Liver (tissue), 9 donors: Measurements from ENCODE around the gene KDM4C. TPM values are rescaled to one million over a fixed set of nuclear protein-coding genes. Genes with fewer than 3 reads are reported as not detected.

Source experiments
- DNase-seq: peaks from one replicate; pipeline ENCODE4 v3.0.0-alpha.2; 2017; ENCODE audit warnings: low spot score
- H3K27ac ChIP-seq, 2 donors: one replicate each; pipeline ENCODE4 v1.7.0; 2013; ENCODE audit warnings: inconsistent platforms in 2 of 2, low read length in 2 of 2, control low read depth in 1 of 2, low read depth in 1 of 2, mild to moderate bottlenecking in 1 of 2
- H3K27me3 ChIP-seq, 4 donors: one replicate each; pipeline versions ENCODE4 v1.6.1 to v1.7.0; 2013; ENCODE audit warnings: low read length in 3 of 4, inconsistent platforms in 1 of 4, mild to moderate bottlenecking in 1 of 4, moderate library complexity in 1 of 4; ENCODE audit not compliant: control insufficient read depth in 4 of 4, insufficient read depth in 4 of 4
- H3K36me3 ChIP-seq, 4 donors: one replicate each; pipeline versions ENCODE4 v1.6.1 to v1.7.0; 2013; ENCODE audit warnings: low read length in 3 of 4, mild to moderate bottlenecking in 3 of 4, low read depth in 1 of 4, moderate library complexity in 1 of 4; ENCODE audit not compliant: control insufficient read depth in 4 of 4, insufficient read depth in 3 of 4
- H3K4me1 ChIP-seq, 4 donors: one replicate each; pipeline versions ENCODE4 v1.6.1 to v1.7.0; 2013; ENCODE audit warnings: low read length in 3 of 4, mild to moderate bottlenecking in 3 of 4, moderate library complexity in 1 of 4; ENCODE audit not compliant: control insufficient read depth in 4 of 4, insufficient read depth in 4 of 4
- H3K4me3 ChIP-seq, 3 donors: one replicate each; pipeline versions ENCODE4 v1.6.1 to v1.7.0; 2013; ENCODE audit warnings: low read length in 3 of 3, control low read depth in 1 of 3, low read depth in 1 of 3, mild to moderate bottlenecking in 1 of 3
- H3K9ac ChIP-seq, 2 donors: one replicate each; pipeline ENCODE4 v1.7.0; 2013; ENCODE audit warnings: low read length in 2 of 2, mild to moderate bottlenecking in 2 of 2, moderate library complexity in 2 of 2, control low read depth in 1 of 2, low read depth in 1 of 2
- H3K9me3 ChIP-seq, 4 donors: one replicate each; pipeline versions ENCODE4 v1.6.1 to v1.7.0; 2013; ENCODE audit warnings: low read length in 3 of 4; ENCODE audit not compliant: control insufficient read depth in 4 of 4
- EGR1 ChIP-seq, 2 donors: IDR thresholded peaks; 2 replicates each; pipeline ENCODE4 v1.6.1; 2016 to 2018; ENCODE audit warnings: antibody characterized with exemption in 2 of 2, low read depth in 2 of 2
- FOXA1 ChIP-seq: IDR thresholded peaks from 2 replicates; pipeline ENCODE4 v1.6.1; 2016; ENCODE audit warnings: antibody characterized with exemption
- FOXA2 ChIP-seq: IDR thresholded peaks from 2 replicates; pipeline ENCODE4 v1.6.1; 2016; ENCODE audit warnings: antibody characterized with exemption
- HNF4A ChIP-seq, 2 donors: conservative IDR thresholded peaks; 2 replicates each; pipeline ENCODE4 v1.6.1; 2016; ENCODE audit warnings: antibody characterized with exemption in 2 of 2, mild to moderate bottlenecking in 2 of 2
- HNF4G ChIP-seq: IDR thresholded peaks from 2 replicates; pipeline ENCODE4 v1.6.1; 2016; ENCODE audit warnings: antibody characterized with exemption
- JUND ChIP-seq, 2 donors: IDR thresholded peaks; 2 replicates each; pipeline ENCODE4 v1.6.1; 2016; ENCODE audit warnings: antibody characterized with exemption in 2 of 2
- NR2F2 ChIP-seq: IDR thresholded peaks from 2 replicates; pipeline ENCODE4 v1.6.1; 2016; ENCODE audit warnings: antibody characterized with exemption
- RAD21 ChIP-seq, 2 donors: IDR thresholded peaks; 2 replicates each; pipeline ENCODE4 v1.6.1; 2016; ENCODE audit warnings: antibody characterized with exemption in 2 of 2, mild to moderate bottlenecking in 2 of 2
- SP1 ChIP-seq: IDR thresholded peaks from 2 replicates; pipeline ENCODE4 v1.6.1; 2018; ENCODE audit warnings: antibody characterized with exemption, mild to moderate bottlenecking
- TAF1 ChIP-seq: conservative IDR thresholded peaks from 2 replicates; pipeline ENCODE4 v1.6.1; 2016; ENCODE audit warnings: antibody characterized with exemption, mild to moderate bottlenecking
- WGBS: extraction: QIAGEN DNeasy Blood & Tissue Kit; methylation state at CpG from one replicate; pipeline ENCODE4 v1.1.7; 2013; 5-methylcytosine and 5-hydroxymethylcytosine counted together
- polyA plus RNA-seq, 2 donors: library from polyadenylated mRNA; stranded (reverse) in 1 of 2; unstranded in 1 of 2; fragments of 200-250 nt in 1 of 2; fragments of >200 nt in 1 of 2; fragmentation: Nextera tagmentation in 1 of 2; extraction: Ambion mirVana in 1 of 2; gene quantifications; one replicate each; pipeline versions ENCODE4 v1.2.1 to v1.2.3, GENCODE V29; 2013 to 2015
- total RNA-seq, 2 donors: library from RNA; depleted of rRNA; stranded (reverse); fragments of >200 nt; gene quantifications; one replicate each; pipeline ENCODE4 v1.2.3, GENCODE V29; 2014
- TF ChIP-seq, protein P1 (sequence below): IDR thresholded peaks from 2 replicates; pipeline ENCODE4 v1.6.1; 2016; ENCODE audit warnings: antibody characterized with exemption, mild to moderate bottlenecking
- TF ChIP-seq, protein P2 (sequence below): IDR thresholded peaks from 2 replicates; pipeline ENCODE4 v1.6.1; 2016; ENCODE audit warnings: antibody characterized with exemption
- TF ChIP-seq, protein P3 (sequence below): IDR thresholded peaks from 2 replicates; pipeline ENCODE4 v1.6.1; 2016; ENCODE audit warnings: antibody characterized with exemption
- TF ChIP-seq, protein P4 (sequence below): IDR thresholded peaks from 2 replicates; pipeline ENCODE4 v1.6.1; 2016; ENCODE audit warnings: antibody characterized with exemption
- donor health status: healthy.
- donor health status: healthy.
- donor health status: healthy.
- donor health status: healthy.
- donor health status: healthy.

KDM4C gene
- total and polyA plus RNA-seq, 4 donors: 4.3 to 40.2 (median 24.0) TPM

DNA sequence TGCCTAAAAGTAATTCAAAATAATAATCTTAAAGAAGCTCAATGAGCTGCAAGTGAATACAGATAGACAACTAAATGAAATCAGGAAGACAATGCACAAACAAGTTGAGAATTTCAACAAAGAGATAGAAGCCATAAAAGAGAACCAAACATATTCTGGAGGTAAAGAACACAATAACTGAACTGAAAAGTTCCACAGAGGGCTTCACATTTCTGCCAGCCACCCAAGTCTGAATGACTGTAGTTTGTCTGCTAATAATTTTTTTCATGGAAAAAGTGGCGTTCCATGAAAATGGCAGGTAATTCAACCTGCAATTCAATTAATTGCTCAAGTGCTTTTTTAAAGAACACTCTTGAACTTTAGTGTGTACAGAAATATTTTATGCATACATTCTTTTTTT is 251.3 kb downstream of the KDM4C start:
- H3K27ac ChIP-seq: no peak overlapping the region
- 100% methylated on average over 1 of the region's 1 CpG for WGBS
- no peak overlapping the region for H3K9ac ChIP-seq
- no peak for TF ChIP-seq RAD21 (IDR thresholded peaks at IDR 0.05)
- TF ChIP-seq, protein P1, sequence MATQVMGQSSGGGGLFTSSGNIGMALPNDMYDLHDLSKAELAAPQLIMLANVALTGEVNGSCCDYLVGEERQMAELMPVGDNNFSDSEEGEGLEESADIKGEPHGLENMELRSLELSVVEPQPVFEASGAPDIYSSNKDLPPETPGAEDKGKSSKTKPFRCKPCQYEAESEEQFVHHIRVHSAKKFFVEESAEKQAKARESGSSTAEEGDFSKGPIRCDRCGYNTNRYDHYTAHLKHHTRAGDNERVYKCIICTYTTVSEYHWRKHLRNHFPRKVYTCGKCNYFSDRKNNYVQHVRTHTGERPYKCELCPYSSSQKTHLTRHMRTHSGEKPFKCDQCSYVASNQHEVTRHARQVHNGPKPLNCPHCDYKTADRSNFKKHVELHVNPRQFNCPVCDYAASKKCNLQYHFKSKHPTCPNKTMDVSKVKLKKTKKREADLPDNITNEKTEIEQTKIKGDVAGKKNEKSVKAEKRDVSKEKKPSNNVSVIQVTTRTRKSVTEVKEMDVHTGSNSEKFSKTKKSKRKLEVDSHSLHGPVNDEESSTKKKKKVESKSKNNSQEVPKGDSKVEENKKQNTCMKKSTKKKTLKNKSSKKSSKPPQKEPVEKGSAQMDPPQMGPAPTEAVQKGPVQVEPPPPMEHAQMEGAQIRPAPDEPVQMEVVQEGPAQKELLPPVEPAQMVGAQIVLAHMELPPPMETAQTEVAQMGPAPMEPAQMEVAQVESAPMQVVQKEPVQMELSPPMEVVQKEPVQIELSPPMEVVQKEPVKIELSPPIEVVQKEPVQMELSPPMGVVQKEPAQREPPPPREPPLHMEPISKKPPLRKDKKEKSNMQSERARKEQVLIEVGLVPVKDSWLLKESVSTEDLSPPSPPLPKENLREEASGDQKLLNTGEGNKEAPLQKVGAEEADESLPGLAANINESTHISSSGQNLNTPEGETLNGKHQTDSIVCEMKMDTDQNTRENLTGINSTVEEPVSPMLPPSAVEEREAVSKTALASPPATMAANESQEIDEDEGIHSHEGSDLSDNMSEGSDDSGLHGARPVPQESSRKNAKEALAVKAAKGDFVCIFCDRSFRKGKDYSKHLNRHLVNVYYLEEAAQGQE: no peak
- no peak for TF ChIP-seq FOXA2
- TF ChIP-seq NR2F2: no peak
- TF ChIP-seq, protein P2, sequence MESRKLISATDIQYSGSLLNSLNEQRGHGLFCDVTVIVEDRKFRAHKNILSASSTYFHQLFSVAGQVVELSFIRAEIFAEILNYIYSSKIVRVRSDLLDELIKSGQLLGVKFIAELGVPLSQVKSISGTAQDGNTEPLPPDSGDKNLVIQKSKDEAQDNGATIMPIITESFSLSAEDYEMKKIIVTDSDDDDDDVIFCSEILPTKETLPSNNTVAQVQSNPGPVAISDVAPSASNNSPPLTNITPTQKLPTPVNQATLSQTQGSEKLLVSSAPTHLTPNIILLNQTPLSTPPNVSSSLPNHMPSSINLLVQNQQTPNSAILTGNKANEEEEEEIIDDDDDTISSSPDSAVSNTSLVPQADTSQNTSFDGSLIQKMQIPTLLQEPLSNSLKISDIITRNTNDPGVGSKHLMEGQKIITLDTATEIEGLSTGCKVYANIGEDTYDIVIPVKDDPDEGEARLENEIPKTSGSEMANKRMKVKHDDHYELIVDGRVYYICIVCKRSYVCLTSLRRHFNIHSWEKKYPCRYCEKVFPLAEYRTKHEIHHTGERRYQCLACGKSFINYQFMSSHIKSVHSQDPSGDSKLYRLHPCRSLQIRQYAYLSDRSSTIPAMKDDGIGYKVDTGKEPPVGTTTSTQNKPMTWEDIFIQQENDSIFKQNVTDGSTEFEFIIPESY: no peak
- TF ChIP-seq JUND (IDR thresholded peaks at IDR 0.05): no peak
- TF ChIP-seq, protein P3, sequence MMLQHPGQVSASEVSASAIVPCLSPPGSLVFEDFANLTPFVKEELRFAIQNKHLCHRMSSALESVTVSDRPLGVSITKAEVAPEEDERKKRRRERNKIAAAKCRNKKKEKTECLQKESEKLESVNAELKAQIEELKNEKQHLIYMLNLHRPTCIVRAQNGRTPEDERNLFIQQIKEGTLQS: no peak
- no peaks in the 10 kb centered on the region for H3K4me1 ChIP-seq
- H3K27me3 ChIP-seq: no peaks in the 10 kb centered on the region
- no peaks in the 10 kb centered on the region for H3K9me3 ChIP-seq
- peaks cover 4 to 35% (median 26%) of the 10 kb centered on the region in 4 donors for H3K36me3 ChIP-seq
- H3K4me3 ChIP-seq: no peak overlapping the region
- DNase-seq: no peak

DNA sequence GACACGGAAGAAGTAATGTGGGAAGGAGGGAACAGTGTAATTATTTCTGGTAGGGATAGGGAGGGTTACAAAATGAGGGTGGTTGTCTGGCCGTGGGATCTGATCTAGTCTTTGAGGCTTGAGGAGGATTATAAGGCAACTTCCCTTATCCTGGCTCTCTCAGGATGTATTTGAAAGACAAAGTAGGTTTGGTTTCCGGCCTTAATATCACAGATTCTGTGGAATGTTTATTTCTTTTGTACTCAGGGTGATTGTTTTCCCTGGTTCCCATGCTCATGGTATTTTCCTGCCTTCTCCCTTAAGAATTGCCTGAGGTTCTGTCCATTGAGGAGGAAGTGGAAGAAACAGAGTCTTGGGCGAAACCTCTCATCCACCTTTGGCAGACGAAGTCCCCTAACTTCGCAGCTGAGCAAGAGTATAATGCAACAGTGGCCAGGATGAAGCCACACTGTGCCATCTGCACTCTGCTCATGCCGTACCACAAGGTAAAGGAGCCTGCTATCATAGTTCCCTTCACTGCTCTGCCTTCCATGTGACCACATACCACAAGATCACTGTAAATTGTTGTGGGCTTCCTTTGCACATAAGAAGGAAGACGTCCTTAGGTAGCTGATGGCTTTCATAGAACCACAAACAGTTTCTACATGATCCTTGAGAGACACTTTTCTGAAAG is 253.8 kb downstream of the KDM4C start:
- Histone ChIP-seq H3K4me1 (no peaks in the 10 kb centered on the region), H3K36me3 (peaks cover 7 to 47% (median 31%) of the 10 kb centered on the region in 4 donors), H3K27me3 (no peaks in the 10 kb centered on the region), H3K9me3 (no peaks in the 10 kb centered on the region), H3K9ac (no peak overlapping the region), H3K27ac (no peak overlapping the region), H3K4me3 (no peak overlapping the region)
- DNase-seq: no peak
- no peak for TF ChIP-seq TAF1
- TF ChIP-seq SP1: no peak
- no peak for TF ChIP-seq HNF4G
- no peak for TF ChIP-seq RAD21 (IDR thresholded peaks at IDR 0.05)
- no peak for TF ChIP-seq FOXA1
- TF ChIP-seq HNF4A (conservative IDR thresholded peaks at IDR 0.05): no peak
- no peak for TF ChIP-seq EGR1 (IDR thresholded peaks at IDR 0.05; ENCODE audit: low read depth in 2 of 2)
- TF ChIP-seq, protein P4, sequence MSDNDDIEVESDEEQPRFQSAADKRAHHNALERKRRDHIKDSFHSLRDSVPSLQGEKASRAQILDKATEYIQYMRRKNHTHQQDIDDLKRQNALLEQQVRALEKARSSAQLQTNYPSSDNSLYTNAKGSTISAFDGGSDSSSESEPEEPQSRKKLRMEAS: no peak
- TF ChIP-seq, protein P3: no peak
- TF ChIP-seq NR2F2: no peak
- no peak for TF ChIP-seq FOXA2
- WGBS: 86% methylated on average over 8 of the region's 8 CpGs
